NCI-H1105 (cell line): Measurements from ENCODE around the gene DPF3.
"Not testable (repeated sequence)": the region's sequence is repeated elsewhere in the genome, so short reads cannot be mapped to it uniquely, and the experiment has no call there.

Source experiments
- DNase-seq: peaks from one replicate; lab custom pipeline; 2025; lab: John Stamatoyannopoulos, UW

DPF3 gene

GRCh38 chr14:72880820-72881219, 13.1 kb downstream of the DPF3 start:
- no peak for DNase-seq

- DNase-seq: no peak
Observed at GRCh38 chr14:72880164-72880563, 13.7 kb downstream of the DPF3 start.

GRCh38 chr14:72879431-72879830, 14.5 kb downstream of the DPF3 start:
- no peak for DNase-seq

GRCh38 chr14:72878746-72879145, 15.2 kb downstream of the DPF3 start:
- DNase-seq: no peak

- DNase-seq: no peak
Observed at GRCh38 chr14:72876710-72877063, 17.2 kb downstream of the DPF3 start.

GRCh38 chr14:72876005-72876709, 17.7 kb downstream of the DPF3 start:
- DNase-seq: no peak

GRCh38 chr14:72870878-72871277, 23.0 kb downstream of the DPF3 start:
- not testable (repeated sequence) for DNase-seq

GRCh38 chr14:72869407-72870329, 24.2 kb downstream of the DPF3 start:
- no peak for DNase-seq

- DNase-seq: no peak
Observed at GRCh38 chr14:72868500-72868899, 25.4 kb downstream of the DPF3 start.

- DNase-seq: no peak
Observed at GRCh38 chr14:72864712-72865365, 29.1 kb downstream of the DPF3 start.

- DNase-seq: no peak
Observed at GRCh38 chr14:72863216-72864006, 30.5 kb downstream of the DPF3 start.

GRCh38 chr14:72856530-72857266, 37.2 kb downstream of the DPF3 start:
- no peak for DNase-seq

GRCh38 chr14:72855913-72856312, 38.0 kb downstream of the DPF3 start:
- no peak for DNase-seq

GRCh38 chr14:72852194-72852593, 41.7 kb downstream of the DPF3 start:
- no peak for DNase-seq

GRCh38 chr14:72851635-72852034, 42.3 kb downstream of the DPF3 start:
- DNase-seq: no peak

- DNase-seq: no peak
Observed at GRCh38 chr14:72850360-72850759, 43.5 kb downstream of the DPF3 start.

- no peak for DNase-seq
Observed at GRCh38 chr14:72849222-72849621, 44.7 kb downstream of the DPF3 start.

GRCh38 chr14:72847721-72848120, 46.2 kb downstream of the DPF3 start:
- no peak for DNase-seq

- DNase-seq: no peak
Observed at GRCh38 chr14:72845683-72846082, 48.2 kb downstream of the DPF3 start.

GRCh38 chr14:72845196-72845595, 48.7 kb downstream of the DPF3 start:
- no peak for DNase-seq

GRCh38 chr14:72844524-72844923, 49.4 kb downstream of the DPF3 start:
- no peak for DNase-seq
